Lung (tissue), 12 donors: ENCODE measurements around the gene SLC25A6. TPM values are rescaled to one million over a fixed set of nuclear protein-coding genes. Genes with fewer than 3 reads are reported as not detected.

Experiments used
- ATAC-seq: fragments of 200-7000 bp; cut with Tn5 transposase; one replicate; pipeline ENCODE4 v1.9.1; 2020; ENCODE audit warnings: moderate number of reproducible peaks; ENCODE audit not compliant: insufficient read depth, low FRiP score
- DNase-seq, 3 donors: peaks; one replicate each; pipeline ENCODE4 v3.0.0-alpha.2; 2013 to 2017
- H3K27ac ChIP-seq, 2 donors: one replicate each; pipeline ENCODE4 v1.5.1; 2013; ENCODE audit warnings: mild to moderate bottlenecking in 2 of 2, moderate library complexity in 2 of 2, control low read depth in 1 of 2, inconsistent platforms in 1 of 2, low read depth in 1 of 2, low read length in 1 of 2
- H3K27me3 ChIP-seq, 3 donors: one replicate each; pipeline ENCODE4 v1.5.1; 2013; ENCODE audit warnings: low read length in 2 of 3; ENCODE audit not compliant: control insufficient read depth in 3 of 3, insufficient read depth in 3 of 3
- H3K36me3 ChIP-seq, 4 donors: one replicate each; pipeline ENCODE4 v1.5.1; 2013; ENCODE audit warnings: low read length in 4 of 4, mild to moderate bottlenecking in 1 of 4, moderate library complexity in 1 of 4; ENCODE audit not compliant: control insufficient read depth in 4 of 4, insufficient read depth in 4 of 4
- H3K4me1 ChIP-seq, 5 donors: one replicate each; pipeline ENCODE4 v1.5.1; 2013; ENCODE audit warnings: low read length in 5 of 5, mild to moderate bottlenecking in 2 of 5, moderate library complexity in 1 of 5; ENCODE audit not compliant: control insufficient read depth in 5 of 5, insufficient read depth in 5 of 5
- H3K4me3 ChIP-seq: one replicate; pipeline ENCODE4 v1.5.1; 2013; ENCODE audit warnings: mild to moderate bottlenecking, control low read depth, moderate library complexity
- H3K9ac ChIP-seq, 2 donors: one replicate each; pipeline ENCODE4 v1.5.1; 2013; ENCODE audit warnings: low read length in 2 of 2, control low read depth in 1 of 2; ENCODE audit not compliant: insufficient read depth in 1 of 2
- H3K9me3 ChIP-seq, 4 donors: one replicate each; pipeline ENCODE4 v1.5.1; 2013; ENCODE audit warnings: low read length in 3 of 4, mild to moderate bottlenecking in 1 of 4, moderate library complexity in 1 of 4; ENCODE audit not compliant: control insufficient read depth in 4 of 4, insufficient read depth in 3 of 4
- WGBS, 2 donors: extraction: QIAGEN DNeasy Blood & Tissue Kit; methylation state at CpG; one replicate each; pipeline ENCODE4 v1.1.7; 2013; 5-methylcytosine and 5-hydroxymethylcytosine counted together
- polyA plus RNA-seq, 2 donors: library from polyadenylated mRNA; stranded (reverse); fragments of 200-250 nt; gene quantifications; one replicate each; pipeline ENCODE4 v1.2.1, GENCODE V29; 2013
- total RNA-seq, 2 donors: library from RNA; depleted of rRNA in 1 of 2; stranded (reverse); fragments of >200 nt in 1 of 2; gene quantifications; one replicate each; pipeline ENCODE4 v1.2.1, GENCODE V29; 2014 to 2021
- TF ChIP-seq, protein P1 (sequence below): IDR thresholded peaks from 2 replicates; pipeline ENCODE4 v1.5.1; 2012; ENCODE audit warnings: mild to moderate bottlenecking; ENCODE audit errors: control extremely low read depth, extremely low read depth
- donor health status: control.
- donor health status: control.
- donor health status: Bipolar disorder and iron deficiency.
- donor health status: healthy.
- donor health status: DM: yes; HTN: yes; CAD: no.

SLC25A6 gene
- total and polyA plus RNA-seq, 4 donors: 168 to 422 (median 366) TPM

DNA sequence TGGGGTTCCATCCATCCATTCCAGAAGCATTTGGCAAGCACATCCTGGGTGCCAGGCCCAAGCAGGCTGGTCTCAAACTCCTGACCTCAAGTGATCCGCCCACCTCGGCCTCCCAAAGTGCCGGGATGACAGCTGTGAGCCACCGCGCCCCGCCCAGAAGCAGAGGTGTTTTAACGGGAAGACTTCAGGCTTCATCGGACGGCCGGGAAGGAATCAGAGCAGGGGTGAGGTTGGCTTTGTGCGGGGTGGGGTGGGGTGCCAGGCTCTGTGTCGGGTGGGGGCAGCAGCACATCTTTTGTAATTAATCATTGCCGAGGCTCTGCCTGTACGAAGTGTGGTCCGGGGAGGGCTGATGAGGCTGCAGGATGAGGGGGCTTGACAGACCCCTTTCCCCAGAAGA, 5.1 kb upstream of the SLC25A6 start:
- ATAC-seq (no peak), DNase-seq (no peak)
- no peaks in the 10 kb centered on the region for H3K27me3 ChIP-seq
- no peak overlapping the region for H3K27ac ChIP-seq
- no peak overlapping the region for H3K9ac ChIP-seq
- H3K4me1 ChIP-seq: peaks cover 0 to 15% (median 2%) of the 10 kb centered on the region in 5 donors
- H3K4me3 ChIP-seq: no peak overlapping the region
- TF ChIP-seq, protein P1, sequence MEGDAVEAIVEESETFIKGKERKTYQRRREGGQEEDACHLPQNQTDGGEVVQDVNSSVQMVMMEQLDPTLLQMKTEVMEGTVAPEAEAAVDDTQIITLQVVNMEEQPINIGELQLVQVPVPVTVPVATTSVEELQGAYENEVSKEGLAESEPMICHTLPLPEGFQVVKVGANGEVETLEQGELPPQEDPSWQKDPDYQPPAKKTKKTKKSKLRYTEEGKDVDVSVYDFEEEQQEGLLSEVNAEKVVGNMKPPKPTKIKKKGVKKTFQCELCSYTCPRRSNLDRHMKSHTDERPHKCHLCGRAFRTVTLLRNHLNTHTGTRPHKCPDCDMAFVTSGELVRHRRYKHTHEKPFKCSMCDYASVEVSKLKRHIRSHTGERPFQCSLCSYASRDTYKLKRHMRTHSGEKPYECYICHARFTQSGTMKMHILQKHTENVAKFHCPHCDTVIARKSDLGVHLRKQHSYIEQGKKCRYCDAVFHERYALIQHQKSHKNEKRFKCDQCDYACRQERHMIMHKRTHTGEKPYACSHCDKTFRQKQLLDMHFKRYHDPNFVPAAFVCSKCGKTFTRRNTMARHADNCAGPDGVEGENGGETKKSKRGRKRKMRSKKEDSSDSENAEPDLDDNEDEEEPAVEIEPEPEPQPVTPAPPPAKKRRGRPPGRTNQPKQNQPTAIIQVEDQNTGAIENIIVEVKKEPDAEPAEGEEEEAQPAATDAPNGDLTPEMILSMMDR: no peak
- H3K9me3 ChIP-seq: no peaks in the 10 kb centered on the region
- peaks cover 0 to 17% (median 4%) of the 10 kb centered on the region in 4 donors for H3K36me3 ChIP-seq
- WGBS, 2 donors: 89 to 92% methylated on average over 15 of the region's 15 CpGs

DNA sequence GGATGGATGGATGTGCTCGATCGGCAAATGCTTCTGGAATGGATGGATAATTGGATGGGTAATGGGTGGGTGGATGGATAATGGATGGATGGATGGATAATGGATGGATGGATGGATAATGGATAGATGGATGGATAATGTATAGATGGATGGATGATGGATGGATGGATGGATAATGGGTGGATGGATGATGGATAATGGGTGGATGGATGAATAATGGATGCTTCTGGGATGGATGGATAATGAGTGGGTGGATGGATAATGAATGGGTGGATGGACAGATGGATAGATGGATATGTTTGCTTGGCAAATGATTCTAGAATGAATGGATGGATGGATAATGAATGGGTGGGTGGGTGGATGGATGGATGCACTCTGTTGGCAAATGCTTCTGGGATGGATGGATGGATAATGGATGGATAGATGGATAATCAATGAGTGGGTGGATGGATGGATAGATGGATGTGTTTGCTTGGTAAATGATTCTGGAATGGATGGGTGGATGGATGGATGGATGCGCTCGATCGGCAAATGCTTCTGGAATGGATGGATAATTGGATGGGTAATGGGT, 3.8 kb upstream of the SLC25A6 start:
- 97 to 99% methylated on average over 5 of the region's 5 CpGs for WGBS, 2 donors
- DNase-seq: no peak

DNA sequence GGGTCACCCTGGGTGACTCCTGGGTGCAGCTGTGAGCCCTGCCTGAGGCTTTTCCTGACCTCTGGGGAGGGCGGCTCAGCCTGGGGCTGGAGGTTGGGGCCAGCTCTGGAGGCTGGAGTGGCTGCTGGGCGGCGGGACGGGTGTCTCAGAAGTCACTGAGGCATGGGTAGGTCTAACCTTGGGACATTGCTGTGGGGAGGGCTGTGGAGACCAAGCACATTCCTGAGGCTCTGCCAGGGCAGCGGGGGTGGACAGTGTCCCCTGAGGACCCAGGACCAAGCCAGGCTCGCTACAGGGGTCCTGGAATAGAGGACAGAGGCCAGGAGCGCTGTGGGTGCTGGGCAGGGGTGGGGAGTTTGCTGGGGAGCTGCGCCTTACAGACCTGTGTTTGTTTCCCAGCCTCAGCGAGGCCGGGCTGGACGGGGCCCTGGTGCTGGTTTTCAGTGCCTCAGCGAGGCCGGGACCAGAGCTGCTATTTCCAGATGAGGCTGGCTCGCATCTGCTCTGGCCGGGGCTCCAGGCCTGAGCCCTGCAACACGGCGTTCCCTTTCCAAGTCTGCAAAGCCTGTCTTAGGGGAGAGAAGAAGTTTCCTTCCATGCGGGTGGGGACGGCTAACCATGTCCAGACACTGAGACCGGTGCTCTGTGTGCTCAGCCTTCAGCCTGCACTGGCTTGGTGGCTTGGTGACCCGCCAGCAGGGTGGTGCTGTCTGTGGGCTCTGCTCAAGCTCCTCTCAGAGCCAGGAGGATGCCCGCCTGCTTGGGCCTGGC, 3.0 kb upstream of the SLC25A6 start:
- no peak overlapping the region for H3K27ac ChIP-seq
- 91 to 92% methylated on average over 22 of the region's 22 CpGs for WGBS, 2 donors

More for the DNA sequence above, 3.8 kb upstream of the SLC25A6 start:
- Histone ChIP-seq H3K9me3 (no peaks in the 10 kb centered on the region), H3K27me3 (no peaks in the 10 kb centered on the region), H3K9ac (no peak overlapping the region), H3K36me3 (peaks cover 0 to 11% (median 6%) of the 10 kb centered on the region in 4 donors), H3K4me3 (no peak overlapping the region), H3K4me1 (peaks cover 0 to 20% (median 5%) of the 10 kb centered on the region in 5 donors), H3K27ac (no peak overlapping the region)
- ATAC-seq: no peak
- TF ChIP-seq, protein P1: no peak

More for the DNA sequence above, 3.0 kb upstream of the SLC25A6 start:
- no peaks in the 10 kb centered on the region for H3K9me3 ChIP-seq
- H3K27me3 ChIP-seq: no peaks in the 10 kb centered on the region
- DNase-seq (no peak), ATAC-seq (no peak)
- TF ChIP-seq, protein P1: no peak
- peaks cover 3 to 14% (median 9%) of the 10 kb centered on the region in 4 donors for H3K36me3 ChIP-seq
- H3K4me1 ChIP-seq: peaks cover 0 to 25% (median 6%) of the 10 kb centered on the region in 5 donors
- no peak overlapping the region for H3K4me3 ChIP-seq
- H3K9ac ChIP-seq: no peak overlapping the region
